Stromal cell of bone marrow (primary cell): ENCODE measurements around the gene CTH.
"Not testable (repeated sequence)": the region's sequence is repeated elsewhere in the genome, so short reads cannot be mapped to it uniquely, and the experiment has no call there.

Experiments used
- DNase-seq: peaks from one replicate; pipeline ENCODE4 v3.0.0-alpha.2; 2012; ENCODE audit warnings: low read depth

The CTH gene

GRCh38 chr1:70409136-70409535, 1.9 kb upstream of the CTH start:
- no peak for DNase-seq

DNA sequence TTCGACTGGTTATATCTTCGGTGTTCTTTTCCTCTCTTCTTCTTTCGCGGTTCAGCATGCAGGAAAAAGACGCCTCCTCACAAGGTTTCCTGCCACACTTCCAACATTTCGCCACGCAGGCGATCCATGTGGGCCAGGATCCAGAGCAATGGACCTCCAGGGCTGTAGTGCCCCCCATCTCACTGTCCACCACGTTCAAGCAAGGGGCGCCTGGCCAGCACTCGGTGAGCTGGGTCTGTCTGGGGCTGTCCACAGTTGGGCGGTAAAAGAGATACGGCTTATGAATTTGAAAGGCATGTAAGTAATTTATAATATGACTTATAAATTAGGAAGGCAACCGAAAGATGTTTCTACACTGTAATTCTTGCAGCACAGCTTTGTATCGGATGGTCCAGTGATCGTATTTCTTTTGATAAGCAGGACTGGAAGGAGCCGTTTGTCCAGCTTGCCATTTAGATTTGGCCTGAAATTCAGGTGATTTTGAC, 334 bp downstream of the CTH start:
- no peak for DNase-seq

GRCh38 chr1:70415882-70416281, 4.8 kb downstream of the CTH start:
- DNase-seq, result no peak

DNA sequence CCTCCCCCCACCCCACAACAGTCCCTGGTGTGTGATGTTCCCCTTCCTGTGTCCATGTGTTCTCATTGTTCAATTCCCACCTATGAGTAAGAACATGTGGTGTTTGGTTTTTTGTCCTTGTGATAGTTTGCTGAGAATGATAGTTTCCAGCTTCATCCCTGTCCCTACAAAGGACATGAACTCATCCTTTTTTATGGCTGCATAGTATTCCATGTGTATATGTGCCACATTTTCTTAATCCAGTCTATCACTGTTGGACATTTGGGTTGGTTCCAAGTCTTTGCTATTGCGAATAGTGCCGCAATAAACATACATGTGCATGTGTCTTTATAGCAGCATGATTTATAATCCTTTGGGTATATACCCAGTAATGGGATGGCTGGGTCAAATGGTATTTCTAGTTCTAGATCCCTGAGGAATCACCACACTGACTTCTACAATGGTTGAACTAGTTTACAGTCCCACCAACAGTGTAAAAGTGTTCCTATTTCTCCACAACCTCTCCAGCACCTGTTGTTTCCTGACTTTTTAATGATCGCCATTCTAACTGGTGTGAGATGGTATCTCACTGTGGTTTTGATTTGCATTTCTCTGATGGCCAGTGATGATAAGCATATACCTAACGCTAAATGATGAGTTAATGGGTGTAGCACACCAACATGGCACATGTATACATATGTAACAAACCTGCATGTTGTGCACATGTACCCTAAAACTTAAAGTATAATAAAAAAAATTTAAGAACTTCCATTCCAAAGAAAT, 8.1 kb downstream of the CTH start:
- not testable (repeated sequence) for DNase-seq

DNA sequence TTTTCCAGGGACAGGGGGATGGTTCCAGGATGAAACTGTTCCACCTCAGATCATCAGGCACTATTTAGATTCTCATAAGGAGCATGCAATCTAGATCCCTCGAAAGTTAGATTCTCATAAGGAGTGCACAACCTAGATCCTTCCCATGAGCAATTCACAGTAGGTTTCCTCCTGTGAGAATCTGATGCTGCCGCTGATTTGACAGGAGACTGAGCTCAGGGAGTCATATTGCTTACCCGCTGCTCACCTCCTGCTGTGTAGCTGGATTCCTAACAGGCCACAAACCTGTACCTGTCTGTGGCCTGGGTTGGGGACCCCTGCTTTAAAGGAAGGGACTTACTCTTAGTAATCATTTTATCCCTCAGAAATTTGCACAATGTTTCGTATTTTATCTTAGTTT, 9.3 kb downstream of the CTH start:
- DNase-seq, result no peak

DNA sequence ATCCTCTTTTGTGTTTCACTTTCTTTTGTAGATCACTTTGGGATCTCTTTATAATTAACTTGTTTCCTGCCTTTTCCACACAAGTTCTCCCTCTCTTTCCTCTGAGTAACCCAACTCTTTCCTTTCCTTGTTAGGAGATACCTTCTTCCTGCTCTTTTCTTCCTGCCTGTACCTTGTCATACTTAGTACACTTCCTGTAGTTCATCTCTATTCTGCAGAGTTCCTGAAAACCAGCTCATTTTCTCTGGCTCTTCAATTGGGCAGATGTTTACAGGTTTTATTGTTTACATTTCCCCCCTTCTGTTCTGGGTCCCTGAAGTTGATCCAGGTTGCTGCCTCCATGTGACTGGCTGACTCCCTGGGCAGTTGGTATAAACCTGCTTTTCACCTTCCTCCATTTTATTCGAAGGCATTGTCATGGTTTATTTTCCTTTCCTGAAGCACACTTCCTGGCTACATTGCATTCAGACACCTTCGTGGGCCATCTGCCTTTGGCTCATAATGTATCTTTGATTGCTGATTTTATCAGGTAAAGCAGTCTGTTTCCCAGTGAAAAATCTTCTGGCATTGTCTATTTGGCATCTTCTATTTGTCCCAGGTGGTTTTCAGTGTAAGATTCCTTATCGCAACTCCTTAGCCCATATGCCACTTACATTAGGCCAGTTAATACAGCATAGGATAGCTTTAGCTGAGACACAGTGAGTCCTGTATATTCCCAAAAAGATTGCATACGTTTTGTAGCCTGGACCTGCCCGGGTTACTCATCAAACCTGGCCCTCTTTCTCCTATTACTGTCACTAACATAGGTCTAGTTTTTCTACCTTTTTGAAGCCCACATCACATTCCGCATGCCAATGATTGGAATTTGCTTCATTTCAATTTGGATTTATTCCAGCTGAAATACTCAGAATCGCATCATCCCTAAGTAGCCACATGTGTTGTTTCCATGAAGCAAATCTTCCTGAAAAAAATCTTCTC, 15.4 kb downstream of the CTH start:
- no peak for DNase-seq

GRCh38 chr1:70427976-70428375, 16.9 kb downstream of the CTH start:
- no peak for DNase-seq

- DNase-seq, result no peak
Observed at GRCh38 chr1:70429219-70429618, 18.2 kb downstream of the CTH start.

- DNase-seq, result no peak
Observed at GRCh38 chr1:70429757-70430156, 18.7 kb downstream of the CTH start.

- DNase-seq, result no peak
Observed at GRCh38 chr1:70431317-70431716, 20.2 kb downstream of the CTH start.

GRCh38 chr1:70431874-70432273, 20.8 kb downstream of the CTH start:
- no peak for DNase-seq

- no peak for DNase-seq
Observed at GRCh38 chr1:70434253-70434859, 23.3 kb downstream of the CTH start.

GRCh38 chr1:70436622-70437251, 25.7 kb downstream of the CTH start:
- DNase-seq, result no peak

- no peak for DNase-seq
Observed at GRCh38 chr1:70438529-70438928, 27.5 kb downstream of the CTH start.

GRCh38 chr1:70440642-70441391, 29.7 kb downstream of the CTH start:
- DNase-seq, result no peak

- DNase-seq, result no peak
Observed at GRCh38 chr1:70441392-70442035, 30.4 kb downstream of the CTH start.

DNA sequence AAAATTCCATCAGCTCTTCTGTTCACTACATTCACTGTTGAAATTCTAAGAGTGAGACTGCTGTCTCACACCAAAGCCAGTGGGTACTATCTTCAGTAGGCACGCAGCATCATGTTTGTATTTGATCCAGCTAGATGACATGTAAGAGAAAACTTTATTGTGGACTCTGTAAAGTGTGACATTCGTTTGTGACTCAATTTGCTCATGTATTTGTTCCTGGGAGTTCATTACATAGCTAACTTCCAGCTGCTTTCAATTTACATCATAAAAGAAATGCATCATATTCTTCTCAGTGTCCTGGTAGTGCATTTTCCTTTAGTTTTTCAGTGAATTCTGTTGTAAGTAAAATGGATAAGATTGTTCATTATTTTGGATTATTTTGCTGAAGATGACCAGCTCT, 31.4 kb downstream of the CTH start:
- no peak for DNase-seq

DNA sequence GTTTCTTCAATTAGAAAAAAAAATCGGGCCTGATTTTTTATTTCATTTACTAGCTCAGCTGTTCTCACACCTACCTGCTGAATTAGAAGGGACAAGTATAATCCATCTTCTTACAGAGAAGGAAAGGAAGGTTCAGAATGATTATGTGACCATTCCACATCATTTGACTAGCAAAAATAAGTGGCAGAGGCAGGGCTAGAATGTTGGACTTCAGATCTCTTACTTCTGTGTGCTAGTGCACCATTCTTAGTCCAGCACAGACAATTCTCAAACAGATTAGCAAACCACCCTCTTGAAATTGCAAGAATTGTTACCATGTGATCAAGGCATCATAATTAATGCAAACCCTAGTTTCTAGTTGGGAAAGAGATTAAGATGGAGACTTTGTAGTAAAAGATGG, 32.7 kb downstream of the CTH start:
- DNase-seq, result no peak

- DNase-seq, result no peak
Observed at GRCh38 chr1:70449049-70449448, 38.0 kb downstream of the CTH start.

DNA sequence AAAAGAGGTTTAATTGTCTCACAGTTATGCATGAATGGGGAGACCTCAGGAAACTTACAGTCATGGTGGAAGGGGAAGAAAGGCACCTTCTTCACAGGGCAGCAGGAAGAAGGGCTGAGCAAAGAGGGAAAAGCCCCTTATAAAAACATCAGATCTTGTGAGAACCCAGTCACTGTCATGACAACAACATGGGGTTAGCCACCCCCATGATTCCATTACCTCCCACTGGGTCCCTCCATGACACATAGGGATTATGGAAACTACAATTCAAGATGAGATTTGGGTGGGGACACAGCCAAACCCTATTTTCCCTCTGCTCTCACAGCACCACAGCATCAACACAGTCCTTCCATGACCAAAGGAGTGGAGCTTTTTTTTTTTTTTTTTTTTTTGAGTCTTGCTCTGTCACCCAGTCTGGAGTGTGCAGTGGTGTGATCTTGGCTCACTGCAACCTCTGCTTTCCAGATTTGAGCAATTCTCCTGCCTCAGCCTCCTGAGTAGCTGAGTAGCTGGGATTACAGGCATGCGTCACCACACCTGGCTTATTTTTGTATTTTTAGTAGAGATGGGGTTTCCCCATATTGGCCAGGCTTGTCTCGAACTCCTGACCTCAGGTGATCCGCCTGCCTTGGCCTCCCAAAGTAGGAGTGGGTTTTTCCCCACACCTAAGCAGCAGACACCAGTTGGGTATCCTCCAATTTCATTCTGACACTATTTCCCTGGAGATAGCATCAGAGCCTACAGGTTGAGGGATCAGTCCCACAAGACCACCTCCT, 41.3 kb downstream of the CTH start:
- DNase-seq, result not testable (repeated sequence)
